Measurements from ENCODE around the gene CCDC88B. TPM values are rescaled to one million over a fixed set of nuclear protein-coding genes. Genes with fewer than 3 reads are reported as not detected.

The CCDC88B gene
- total RNA-seq, 4 donors from 2014 or later = 3.3 to 8.3 (median 5.4) TPM

GRCh38 chr11:64339286-64339685 is 718 bp upstream of the CCDC88B start:
- TF ChIP-seq POLR2AphosphoS5 (IDR thresholded peaks at IDR 0.05) (no peak), POLR2A (IDR thresholded peaks at IDR 0.05) (no peak), EP300 (IDR thresholded peaks at IDR 0.05) (no peak), CTCF (IDR thresholded peaks at IDR 0.05) (no peak)
- H3K4me1 ChIP-seq = peaks cover 23% of the 10 kb centered on the region
- no peaks in the 10 kb centered on the region for H3K27me3 ChIP-seq
- H3K36me3 ChIP-seq = no peaks in the 10 kb centered on the region
- no peak for DNase-seq (ENCODE audit: low spot score in 2 of 2)
- H3K27ac ChIP-seq = no peak overlapping the region
- no peak overlapping the region for H3K4me3 ChIP-seq
- 71% methylated on average over 4 of the region's 4 CpGs for WGBS
- no peaks in the 10 kb centered on the region for H3K9me3 ChIP-seq

- DNase-seq (ENCODE audit: low spot score in 2 of 2) = no peak
- no peak for TF ChIP-seq EP300 (IDR thresholded peaks at IDR 0.05)
- TF ChIP-seq POLR2A (IDR thresholded peaks at IDR 0.05) = no peak
- no peak for TF ChIP-seq CTCF (IDR thresholded peaks at IDR 0.05)
- TF ChIP-seq POLR2AphosphoS5 (IDR thresholded peaks at IDR 0.05) = no peak
- H3K4me3 ChIP-seq = peak overlapping the region; percentile 30
- no peaks in the 10 kb centered on the region for H3K9me3 ChIP-seq
- 44% methylated on average over 27 of the region's 33 CpGs for WGBS
- peaks cover 19% of the 10 kb centered on the region for H3K4me1 ChIP-seq
- H3K27me3 ChIP-seq = no peaks in the 10 kb centered on the region
- H3K27ac ChIP-seq = no peak overlapping the region
- no peaks in the 10 kb centered on the region for H3K36me3 ChIP-seq
Observed at GRCh38 chr11:64340671-64341335, 799 bp downstream of the CCDC88B start.

GRCh38 chr11:64341429-64341828 is 1.4 kb downstream of the CCDC88B start:
- no peaks in the 10 kb centered on the region for H3K27me3 ChIP-seq
- H3K4me1 ChIP-seq = peaks cover 19% of the 10 kb centered on the region
- no peak overlapping the region for H3K27ac ChIP-seq
- DNase-seq (ENCODE audit: low spot score in 2 of 2) = no peak
- H3K36me3 ChIP-seq = no peaks in the 10 kb centered on the region
- no peak for TF ChIP-seq POLR2AphosphoS5 (IDR thresholded peaks at IDR 0.05)
- TF ChIP-seq EP300 (IDR thresholded peaks at IDR 0.05) = no peak
- TF ChIP-seq CTCF (IDR thresholded peaks at IDR 0.05) = no peak
- no peak for TF ChIP-seq POLR2A (IDR thresholded peaks at IDR 0.05)
- WGBS = 95% methylated on average over 4 of the region's 21 CpGs
- no peak overlapping the region for H3K4me3 ChIP-seq
- H3K9me3 ChIP-seq = no peaks in the 10 kb centered on the region

GRCh38 chr11:64341851-64342791 is 2.1 kb downstream of the CCDC88B start:
- 9% methylated on average over 21 of the region's 55 CpGs for WGBS
- peak overlapping the region; percentile 31 for H3K4me3 ChIP-seq
- no peaks in the 10 kb centered on the region for H3K9me3 ChIP-seq
- DNase-seq (ENCODE audit: low spot score in 2 of 2) = peak; percentile 90 to 92
- H3K27ac ChIP-seq = peak overlapping the region; percentile 53
- peaks cover 19% of the 10 kb centered on the region for H3K4me1 ChIP-seq
- no peaks in the 10 kb centered on the region for H3K27me3 ChIP-seq
- no peak for TF ChIP-seq EP300 (IDR thresholded peaks at IDR 0.05)
- TF ChIP-seq CTCF (IDR thresholded peaks at IDR 0.05) = peak; percentile 21 to 62
- no peaks in the 10 kb centered on the region for H3K36me3 ChIP-seq

Measured in suprapubic skin (tissue), 4 donors.